ENCODE data around the gene KAT6B.

DNA sequence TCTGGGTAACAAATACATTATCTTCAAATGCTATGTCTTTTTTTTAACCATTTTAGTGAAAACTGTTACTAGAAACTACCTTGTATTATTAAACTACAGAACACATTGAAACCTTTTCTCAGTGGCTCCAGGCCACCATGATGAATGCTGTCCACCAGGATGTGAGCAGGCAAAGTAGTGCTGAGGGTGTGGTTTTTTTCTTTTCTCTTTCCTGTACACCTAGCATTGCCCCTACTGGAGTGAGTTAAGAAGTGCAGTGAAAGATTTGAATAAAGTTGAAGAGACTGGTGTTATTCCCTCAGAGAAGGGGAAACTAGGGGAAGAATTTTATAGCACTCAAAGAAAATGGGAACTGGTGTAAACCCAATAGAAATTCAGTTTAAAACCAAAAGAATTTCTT, 165.0 kb downstream of the KAT6B start:
- TF ChIP-seq, protein P1, sequence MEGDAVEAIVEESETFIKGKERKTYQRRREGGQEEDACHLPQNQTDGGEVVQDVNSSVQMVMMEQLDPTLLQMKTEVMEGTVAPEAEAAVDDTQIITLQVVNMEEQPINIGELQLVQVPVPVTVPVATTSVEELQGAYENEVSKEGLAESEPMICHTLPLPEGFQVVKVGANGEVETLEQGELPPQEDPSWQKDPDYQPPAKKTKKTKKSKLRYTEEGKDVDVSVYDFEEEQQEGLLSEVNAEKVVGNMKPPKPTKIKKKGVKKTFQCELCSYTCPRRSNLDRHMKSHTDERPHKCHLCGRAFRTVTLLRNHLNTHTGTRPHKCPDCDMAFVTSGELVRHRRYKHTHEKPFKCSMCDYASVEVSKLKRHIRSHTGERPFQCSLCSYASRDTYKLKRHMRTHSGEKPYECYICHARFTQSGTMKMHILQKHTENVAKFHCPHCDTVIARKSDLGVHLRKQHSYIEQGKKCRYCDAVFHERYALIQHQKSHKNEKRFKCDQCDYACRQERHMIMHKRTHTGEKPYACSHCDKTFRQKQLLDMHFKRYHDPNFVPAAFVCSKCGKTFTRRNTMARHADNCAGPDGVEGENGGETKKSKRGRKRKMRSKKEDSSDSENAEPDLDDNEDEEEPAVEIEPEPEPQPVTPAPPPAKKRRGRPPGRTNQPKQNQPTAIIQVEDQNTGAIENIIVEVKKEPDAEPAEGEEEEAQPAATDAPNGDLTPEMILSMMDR (IDR thresholded peaks at IDR 0.05), result no peak
- no peak for TF ChIP-seq POLR2A (IDR thresholded peaks at IDR 0.05)
- no peak for TF ChIP-seq POLR2AphosphoS5 (IDR thresholded peaks at IDR 0.05)

Data from prostate gland (tissue), 2 donors.